GM19324 (cell line): ENCODE measurements around the gene PLPP3.

Source experiments
- ATAC-seq: cut with Tn5 transposase; IDR thresholded peaks from one replicate; pipeline ENCODE4 v1.9.1; 2021; ENCODE audit warnings: mild to moderate bottlenecking, moderate library complexity; ENCODE audit not compliant: unreplicated experiment, low FRiP score

Gene PLPP3

DNA sequence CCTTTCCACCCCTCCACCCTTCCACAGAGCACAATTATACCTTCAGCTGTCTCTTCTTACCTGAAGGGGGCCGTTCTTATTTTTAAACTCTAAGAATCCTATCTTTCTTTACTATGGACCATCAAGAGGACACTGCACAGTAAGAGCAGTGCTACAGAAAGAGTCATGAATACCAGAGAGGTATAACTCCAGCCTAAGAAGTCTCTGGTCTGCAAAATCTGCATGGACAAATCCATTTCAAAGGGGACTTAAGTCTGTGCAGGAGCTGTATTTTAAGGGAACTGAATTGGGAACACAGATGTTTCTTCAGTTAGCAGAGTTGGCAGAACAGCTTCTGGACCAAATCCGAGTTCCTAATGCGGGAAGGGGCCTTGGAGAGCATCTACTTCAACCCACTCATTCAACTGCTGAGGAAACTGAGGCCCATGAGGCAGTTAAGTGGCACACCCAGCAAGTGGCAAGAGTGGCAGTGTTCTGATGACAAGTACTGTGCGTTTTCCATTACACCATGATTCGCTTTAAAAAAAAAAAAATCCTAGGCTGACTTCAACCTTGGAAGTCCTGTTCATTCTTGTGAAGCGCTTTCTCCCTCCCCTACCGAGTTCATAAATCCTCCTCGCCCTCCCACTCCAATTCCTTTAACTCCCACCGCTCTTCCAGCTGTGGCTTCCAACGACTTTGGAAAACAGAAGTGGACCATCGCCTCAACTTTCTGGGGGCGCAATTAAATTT is 1.8 kb downstream of the PLPP3 start:
- no peak for ATAC-seq

DNA sequence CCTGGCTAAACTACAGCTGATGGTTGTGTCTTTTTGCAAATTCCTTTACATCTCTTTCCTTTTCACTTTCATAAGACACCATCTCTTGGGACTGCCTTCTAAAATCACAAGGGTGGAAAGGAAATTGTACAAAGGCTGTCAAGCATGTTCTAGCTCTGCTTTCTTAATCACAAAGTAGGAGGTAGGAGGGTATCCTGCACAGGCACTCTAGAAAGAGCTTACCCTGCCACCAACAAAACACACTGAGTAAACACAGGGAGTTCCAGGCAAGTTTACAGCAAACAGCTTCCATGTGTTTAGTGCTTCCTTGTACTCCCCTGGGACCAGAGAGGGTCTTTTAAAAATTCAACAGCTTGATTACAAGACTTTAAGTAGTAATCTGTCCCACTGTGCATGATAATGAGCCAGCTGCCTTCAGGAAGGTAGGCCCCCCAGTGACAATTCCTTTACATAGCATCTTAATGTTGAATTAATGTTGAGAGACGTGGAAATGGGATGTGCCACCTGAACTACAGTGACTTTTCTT is 2.4 kb downstream of the PLPP3 start:
- ATAC-seq = no peak

- ATAC-seq = no peak
Observed at GRCh38 chr1:56575865-56576264, 3.5 kb downstream of the PLPP3 start.

- no peak for ATAC-seq
Observed at GRCh38 chr1:56574794-56575193, 4.6 kb downstream of the PLPP3 start.

GRCh38 chr1:56573311-56573710 is 6.1 kb downstream of the PLPP3 start:
- ATAC-seq = no peak

DNA sequence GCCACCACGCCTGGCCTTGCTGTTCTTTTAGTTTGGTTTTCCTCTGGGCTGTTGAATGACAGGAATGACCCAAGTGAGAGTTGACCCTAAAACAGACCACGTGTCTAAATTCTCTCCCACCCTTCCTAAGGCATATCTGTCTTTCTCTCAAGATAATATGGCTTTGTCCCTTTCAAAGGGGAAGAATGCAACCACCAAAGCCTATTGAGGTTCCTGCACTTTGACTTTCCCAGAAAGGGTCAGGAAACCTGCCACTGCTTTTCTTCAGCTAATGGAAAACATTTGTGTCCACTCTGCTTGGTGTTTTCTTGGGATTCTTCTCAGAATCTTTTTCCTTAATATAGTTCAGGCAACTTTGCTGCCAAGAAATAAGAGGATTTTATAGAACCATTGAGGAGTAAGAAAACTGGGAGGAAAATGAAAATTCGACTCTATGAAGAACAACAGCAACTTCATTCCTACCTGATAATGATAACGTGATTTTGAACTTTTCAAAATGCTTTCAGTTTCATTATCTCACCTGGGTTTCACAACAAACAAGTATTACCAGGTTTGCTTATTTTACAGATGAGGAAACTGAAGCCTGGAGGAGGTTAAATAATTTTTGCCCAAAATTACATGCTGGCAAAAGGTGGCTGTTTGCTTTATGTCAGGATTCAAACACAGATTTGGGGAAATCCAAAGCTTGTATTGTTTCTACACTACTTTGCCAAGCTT is 6.9 kb downstream of the PLPP3 start:
- no peak for ATAC-seq

DNA sequence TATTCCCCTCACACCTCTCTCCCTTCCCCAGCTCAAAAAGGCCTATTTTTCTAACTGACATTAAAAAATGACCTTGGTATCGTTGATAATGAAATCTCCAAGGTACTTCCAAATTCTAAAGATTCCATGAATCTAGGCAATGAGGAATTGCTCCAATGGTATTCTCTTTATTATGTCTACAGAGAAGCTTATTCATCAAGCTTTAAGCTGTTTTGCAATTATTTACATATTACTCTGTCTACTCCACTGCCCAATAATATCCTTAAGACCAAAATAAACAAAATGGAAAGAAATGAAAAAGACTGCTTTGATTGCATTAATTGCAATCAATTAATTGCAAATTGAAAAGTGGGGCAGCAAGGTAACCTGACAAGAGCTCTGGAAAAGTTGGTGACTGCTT is 7.9 kb downstream of the PLPP3 start:
- ATAC-seq = no peak

DNA sequence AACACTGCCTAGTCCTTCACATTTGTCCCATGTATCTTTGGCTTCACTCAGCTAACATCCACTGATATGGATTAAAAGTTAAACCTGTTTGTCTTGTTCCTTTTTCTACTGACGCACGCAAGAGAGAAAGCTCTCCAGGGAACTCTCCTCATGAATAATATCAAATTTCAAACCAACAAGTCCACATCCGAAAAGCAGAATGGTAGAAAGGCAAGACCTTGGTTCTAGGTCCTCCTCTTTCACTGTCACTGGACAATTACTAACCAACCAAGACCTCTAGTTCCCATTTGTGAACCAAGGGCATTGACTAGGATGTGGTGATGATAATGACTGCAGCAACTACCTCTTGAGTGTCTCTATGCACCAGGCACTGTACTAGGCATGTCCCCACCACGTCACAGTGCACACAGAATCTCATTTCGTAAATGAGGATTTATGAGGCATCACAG is 8.4 kb downstream of the PLPP3 start:
- ATAC-seq = no peak

- ATAC-seq = no peak
Observed at GRCh38 chr1:56569661-56570060, 9.7 kb downstream of the PLPP3 start.

DNA sequence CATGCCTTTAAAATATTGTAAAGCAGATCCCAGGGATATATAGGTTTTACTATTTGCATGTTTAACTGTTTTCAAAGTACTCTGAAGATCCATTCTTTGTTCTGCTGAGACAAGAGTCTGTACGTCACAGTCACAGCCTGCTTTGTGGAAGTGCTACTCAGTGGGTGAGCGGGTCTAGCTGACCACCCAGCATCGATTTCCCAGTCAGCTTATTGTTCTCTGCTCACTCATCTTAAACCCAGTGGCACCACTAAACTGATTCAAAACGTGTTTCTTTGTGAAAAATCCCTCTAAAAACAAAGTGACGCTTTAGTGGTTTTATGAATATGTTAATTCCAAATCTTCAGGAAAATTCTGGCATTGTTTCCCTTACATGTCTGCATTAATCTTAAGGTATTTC is 12.4 kb downstream of the PLPP3 start:
- no peak for ATAC-seq

DNA sequence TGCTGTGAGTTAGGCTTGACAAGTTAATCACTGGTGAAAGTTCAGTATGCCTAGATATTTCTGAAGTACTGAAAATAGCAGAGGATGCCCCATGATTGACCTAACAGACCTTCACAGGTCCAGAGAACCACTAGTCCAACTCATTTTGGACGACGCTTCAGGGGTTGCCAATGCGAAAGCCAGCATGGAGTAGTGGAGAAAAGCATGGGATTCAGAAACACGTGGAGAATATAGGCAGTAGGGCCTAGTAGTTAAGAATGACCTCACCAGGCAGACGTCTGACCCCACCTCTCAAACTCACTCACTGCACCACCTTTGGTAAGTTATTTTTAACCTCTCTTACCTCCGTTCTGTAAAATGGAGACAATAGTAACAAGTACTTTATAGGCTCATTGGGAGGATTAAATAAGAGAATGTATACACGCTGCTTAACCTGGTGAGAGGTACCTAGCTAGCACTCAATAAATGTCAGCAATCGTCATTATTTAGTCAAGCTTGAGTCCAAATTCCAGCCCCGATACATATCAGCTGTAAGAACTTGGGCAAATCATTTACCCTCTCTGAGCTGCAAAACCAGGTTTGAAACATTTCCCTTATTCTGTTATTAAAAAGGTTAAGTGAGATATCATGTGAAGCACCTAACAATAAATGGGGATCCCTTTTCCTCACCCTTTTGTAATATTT is 13.2 kb downstream of the PLPP3 start:
- ATAC-seq = no peak

GRCh38 chr1:56564615-56565014 is 14.7 kb downstream of the PLPP3 start:
- no peak for ATAC-seq

DNA sequence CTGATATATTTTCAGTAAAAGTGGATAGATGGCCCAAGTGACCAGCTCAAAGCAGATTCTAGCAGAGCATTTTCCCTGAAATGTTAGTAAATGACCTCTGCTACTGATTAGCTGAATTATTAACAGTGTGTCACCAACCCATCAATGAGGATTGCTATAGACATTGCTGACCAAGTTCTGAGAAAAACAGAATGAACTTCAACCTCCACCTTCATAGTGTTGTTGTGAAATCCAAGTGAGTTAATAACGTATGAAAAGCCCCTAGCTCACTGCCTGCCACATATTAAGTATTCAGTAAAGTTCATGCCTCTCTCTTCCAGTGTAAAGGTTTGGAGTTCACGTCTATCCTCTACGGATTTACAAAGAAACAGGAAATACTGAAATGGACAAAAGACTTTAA is 15.8 kb downstream of the PLPP3 start:
- ATAC-seq = no peak

DNA sequence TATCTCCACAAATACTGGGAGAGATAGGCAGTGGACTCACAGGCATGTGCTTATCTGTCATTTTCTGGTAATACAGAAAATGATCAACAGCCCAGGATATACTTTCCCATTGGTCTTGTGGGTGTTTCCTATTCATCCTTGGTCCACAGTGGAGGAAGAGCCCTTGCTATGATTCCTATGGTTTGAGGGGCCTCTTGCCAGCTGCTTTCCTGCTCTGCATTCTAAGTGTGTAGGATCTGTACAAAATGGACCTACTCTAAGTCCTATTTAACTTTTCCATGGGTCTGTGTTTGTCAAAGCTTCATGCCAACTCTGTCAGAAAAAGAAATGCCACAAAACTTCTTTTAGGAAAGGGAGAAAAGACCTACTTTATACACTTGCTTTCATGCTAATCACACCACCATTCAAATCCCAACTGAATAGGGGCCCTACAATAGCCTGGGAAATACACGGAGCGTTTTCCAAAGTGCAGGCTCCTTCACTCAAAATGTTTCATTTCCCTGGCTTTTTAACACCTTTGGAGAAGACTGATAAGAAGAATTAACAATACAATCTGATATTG is 16.4 kb downstream of the PLPP3 start:
- no peak for ATAC-seq

DNA sequence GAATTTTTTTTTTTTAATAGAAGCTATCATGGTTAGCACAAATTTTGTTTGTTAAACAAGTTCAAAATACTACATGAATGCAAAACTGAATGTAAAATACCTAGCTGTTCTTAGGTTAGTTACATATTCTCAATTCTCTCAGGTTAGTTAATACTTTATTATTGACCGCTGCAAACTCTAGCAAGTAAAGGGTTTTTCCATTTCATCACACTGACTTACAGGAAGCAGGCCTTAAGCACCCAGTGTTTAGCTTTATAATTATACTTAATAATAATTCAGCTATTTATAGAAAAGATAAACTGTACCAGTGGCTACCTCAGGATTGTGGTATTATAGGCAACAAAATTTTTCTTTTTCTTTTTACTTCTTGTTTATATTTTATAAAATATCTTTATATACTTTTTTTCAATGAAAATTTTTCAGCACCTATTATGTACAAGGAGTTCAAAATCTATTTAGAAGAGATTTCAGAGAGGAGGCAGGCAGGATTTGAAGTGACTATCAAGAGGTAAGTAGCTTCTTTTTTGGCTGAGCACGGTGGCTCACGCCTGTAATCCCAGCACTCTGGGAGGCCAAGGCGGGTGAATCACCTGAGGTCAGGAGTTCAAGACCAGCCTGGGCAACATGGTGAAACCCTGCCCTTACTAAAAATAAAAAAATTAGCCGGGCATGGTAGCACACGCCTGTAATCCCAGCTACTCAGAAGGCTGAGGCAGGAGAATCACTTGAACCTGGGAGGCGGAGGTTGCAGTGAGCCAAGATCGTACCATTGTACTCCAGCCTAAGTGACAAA is 17.9 kb downstream of the PLPP3 start:
- ATAC-seq = no peak

DNA sequence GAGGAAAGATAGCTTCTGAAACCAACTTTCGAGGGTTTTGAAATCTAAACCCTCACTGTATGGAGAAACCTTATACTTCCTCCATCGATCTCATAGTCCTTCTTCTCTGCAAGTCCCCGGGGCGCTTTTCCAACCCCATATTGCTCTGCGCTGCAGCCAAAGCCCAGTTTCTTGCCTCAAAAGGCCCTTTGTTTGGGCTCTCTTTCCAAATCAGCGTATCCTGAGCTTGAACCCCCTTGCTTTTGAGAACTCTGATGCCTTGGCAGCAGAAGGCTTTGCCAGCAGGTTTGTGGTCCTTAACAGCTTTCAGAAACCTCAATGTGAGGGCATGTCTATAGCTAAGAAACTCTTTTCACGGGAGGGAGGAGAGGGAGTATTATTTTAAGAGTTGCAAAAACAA is 21.6 kb downstream of the PLPP3 start:
- ATAC-seq = no peak

GRCh38 chr1:56555448-56555847 is 23.9 kb downstream of the PLPP3 start:
- ATAC-seq = no peak

DNA sequence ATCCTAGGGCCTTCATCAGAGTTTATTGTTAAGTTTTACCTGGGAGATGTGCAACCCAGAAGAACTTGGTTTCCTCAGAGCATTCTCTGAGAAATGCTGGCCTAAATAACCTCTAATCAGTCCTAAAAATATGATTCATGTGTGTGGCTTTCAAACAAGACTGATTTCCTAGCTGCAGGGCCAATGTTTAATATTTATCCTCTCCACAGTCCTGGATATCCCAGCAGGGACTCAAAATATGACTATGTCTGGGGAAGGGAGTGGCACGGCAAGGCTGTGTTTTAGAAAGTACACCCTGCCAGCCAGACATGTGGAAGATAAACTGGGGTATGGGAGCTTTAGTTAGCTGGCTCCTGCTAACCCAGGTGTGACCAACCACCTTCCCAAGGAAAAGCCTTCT is 26.3 kb downstream of the PLPP3 start:
- ATAC-seq = no peak

DNA sequence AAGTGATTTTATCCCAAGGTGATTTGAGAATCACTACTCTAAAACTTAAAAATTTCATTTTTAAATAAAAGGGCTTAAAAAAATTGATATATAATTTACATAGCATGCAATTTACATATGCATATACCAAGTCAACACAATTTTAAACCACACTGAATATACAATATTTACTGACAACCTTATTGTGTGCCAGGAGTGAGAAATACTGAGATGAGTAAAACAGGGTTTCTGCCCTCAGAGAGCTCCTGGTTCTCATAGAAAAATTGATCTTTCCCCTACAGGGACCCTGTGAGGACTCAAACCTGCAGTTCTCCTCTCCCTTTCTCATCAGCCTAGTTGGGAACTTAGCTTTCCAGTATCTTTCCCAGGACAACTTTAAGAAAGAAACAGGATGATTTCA is 27.0 kb downstream of the PLPP3 start:
- ATAC-seq = no peak

DNA sequence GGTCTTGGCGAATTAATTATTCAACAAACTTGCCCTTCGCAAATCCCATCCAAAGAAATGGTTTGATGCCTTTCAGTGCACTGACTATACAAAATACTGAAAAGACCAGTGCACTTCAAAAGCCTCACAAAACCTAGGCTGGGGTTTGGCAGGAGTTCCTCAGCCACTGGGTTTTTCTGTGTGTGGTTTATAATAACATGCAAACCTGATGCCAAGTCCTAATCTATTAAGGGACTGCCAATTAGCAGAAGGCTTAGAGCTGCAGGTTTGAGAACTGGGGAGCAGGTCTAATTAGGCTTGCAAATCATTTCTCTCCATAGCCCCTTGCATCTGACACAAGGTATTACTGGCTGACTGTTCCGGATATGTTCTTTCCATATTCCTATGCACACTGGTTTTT is 27.7 kb downstream of the PLPP3 start:
- no peak for ATAC-seq
